HUES64 (cell line): ENCODE data around the gene IL10.
"Not testable (repeated sequence)": the region's sequence is repeated elsewhere in the genome, so short reads cannot be mapped to it uniquely, and the experiment has no call there.

Experiments
- H3K27ac ChIP-seq: 2 replicates; pipeline ENCODE4 v1.7.0; 2013; ENCODE audit warnings: low read depth, low read length, inconsistent platforms
- H3K27me3 ChIP-seq: 2 replicates; pipeline ENCODE4 v1.6.1; 2013; ENCODE audit warnings: mild to moderate bottlenecking, low read length; ENCODE audit not compliant: insufficient read depth
- H3K36me3 ChIP-seq: 2 replicates; pipeline ENCODE4 v1.6.1; 2013; ENCODE audit warnings: mild to moderate bottlenecking, low read length; ENCODE audit not compliant: insufficient read depth
- H3K4me1 ChIP-seq: 2 replicates; pipeline ENCODE4 v1.6.1; 2013; ENCODE audit warnings: mild to moderate bottlenecking, low read length, moderate library complexity; ENCODE audit not compliant: insufficient read depth
- H3K4me3 ChIP-seq: 2 replicates; pipeline ENCODE4 v1.5.1; 2013; ENCODE audit warnings: mild to moderate bottlenecking, low read length, moderate library complexity
- H3K9ac ChIP-seq: 2 replicates; pipeline ENCODE4 v1.6.1; 2013; ENCODE audit warnings: mild to moderate bottlenecking, low read depth, low read length
- H3K9me3 ChIP-seq: 2 replicates; pipeline ENCODE4 v1.6.1; 2013; ENCODE audit warnings: low read depth, low read length; ENCODE audit not compliant: insufficient read depth
- whole genome bisulfite sequencing: fragments of 150-250, 120-280 bp; methylation state at CpG from one replicate; pipeline ENCODE4 v1.1.7; 2013; ENCODE audit warnings: missing lambda C conversion rate; 5-methylcytosine and 5-hydroxymethylcytosine counted together

The IL10 gene

DNA sequence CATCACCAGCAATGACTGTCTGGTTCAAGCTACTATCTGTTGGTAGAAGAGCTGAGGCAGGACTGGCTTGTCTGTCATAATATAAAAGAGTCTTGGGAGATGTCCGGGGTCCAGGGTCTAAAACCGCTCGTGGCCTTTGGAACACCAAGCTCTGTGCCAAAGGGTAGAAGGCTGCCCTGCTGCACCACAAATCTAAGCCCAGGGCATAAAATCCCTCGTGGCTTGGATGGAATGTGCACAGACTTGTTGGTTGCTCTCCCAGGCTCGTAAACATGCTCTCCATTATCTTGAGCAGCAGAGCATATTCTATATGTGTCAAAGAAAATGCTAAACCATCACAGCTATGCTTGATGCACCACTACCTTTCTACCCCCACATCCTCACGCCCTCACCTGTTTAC is 6.6 kb upstream of the IL10 start:
- WGBS, result 91% methylated on average over 6 of the region's 6 CpGs
- H3K27me3 ChIP-seq, H3K4me1 ChIP-seq: not testable (repeated sequence)

DNA sequence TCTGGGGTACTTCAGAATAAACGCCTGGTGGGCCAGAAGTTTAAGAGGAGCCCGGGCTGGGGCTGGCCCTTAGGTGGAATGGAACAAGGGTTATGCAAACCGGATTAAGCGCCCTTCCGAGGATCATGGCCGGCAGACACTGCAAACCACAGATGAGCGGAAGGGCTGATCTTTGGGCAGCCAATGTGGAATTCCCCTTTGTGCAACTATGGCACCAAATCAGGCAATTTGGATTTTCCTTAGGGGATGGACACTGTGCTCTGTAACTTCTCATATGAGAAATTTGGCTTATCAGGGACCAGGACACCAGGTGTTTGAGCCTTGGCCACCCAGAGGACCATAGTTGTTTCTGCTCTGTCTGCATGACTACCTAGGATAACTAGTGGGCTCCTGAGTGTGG is 5.7 kb upstream of the IL10 start:
- Histone ChIP-seq H3K36me3 (no peaks in the 10 kb centered on the region), H3K4me3 (no peak overlapping the region), H3K27me3 (no peaks in the 10 kb centered on the region), H3K27ac (no peak overlapping the region), H3K4me1 (no peaks in the 10 kb centered on the region), H3K9ac (no peak overlapping the region), H3K9me3 (no peaks in the 10 kb centered on the region)
- 79% methylated on average over 7 of the region's 7 CpGs for WGBS

More for the DNA sequence above, 6.6 kb upstream of the IL10 start:
- not testable (repeated sequence) for H3K27ac ChIP-seq, H3K9ac ChIP-seq, H3K9me3 ChIP-seq, H3K4me3 ChIP-seq, H3K36me3 ChIP-seq

GRCh38 chr1:206776229-206776628 is 3.9 kb upstream of the IL10 start:
- no peaks in the 10 kb centered on the region for H3K9me3 ChIP-seq
- no peaks in the 10 kb centered on the region for H3K36me3 ChIP-seq
- H3K4me3 ChIP-seq, result no peak overlapping the region
- no peak overlapping the region for H3K27ac ChIP-seq
- H3K4me1 ChIP-seq, result 0 out of 2 replicates have a peak, but pooled peaks cover 1% of the 10 kb centered on the region
- H3K9ac ChIP-seq, result no peak overlapping the region
- H3K27me3 ChIP-seq, result no peaks in the 10 kb centered on the region
- 89% methylated on average over 2 of the region's 4 CpGs for WGBS

DNA sequence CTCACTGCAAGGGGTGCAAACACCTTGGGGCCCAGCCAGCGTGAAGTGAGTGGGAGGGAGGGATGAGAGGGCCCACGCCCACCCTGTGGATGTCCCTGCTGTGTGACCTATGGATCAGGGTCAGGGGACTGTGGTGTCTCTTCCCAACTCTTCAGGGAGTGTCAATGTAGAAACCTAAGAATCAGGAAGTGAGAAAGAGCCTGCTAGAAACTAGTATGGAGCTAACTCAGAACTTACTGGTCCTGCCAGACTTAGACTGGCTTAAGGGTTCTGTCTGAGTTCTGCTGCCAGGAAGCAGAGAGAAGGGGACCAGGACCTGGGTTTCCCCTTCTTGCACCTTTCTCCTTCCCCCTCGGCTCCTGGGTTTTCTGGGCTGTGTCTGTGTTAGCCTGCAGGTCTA is 1.8 kb upstream of the IL10 start:
- Histone ChIP-seq H3K4me1 (peaks cover 14% of the 10 kb centered on the region; the same call in 1 of the 2 replicates), H3K27ac (no peak overlapping the region), H3K9ac (no peak overlapping the region), H3K4me3 (no peak overlapping the region), H3K27me3 (no peaks in the 10 kb centered on the region), H3K9me3 (no peaks in the 10 kb centered on the region), H3K36me3 (no peaks in the 10 kb centered on the region)
- 88% methylated on average over 3 of the region's 3 CpGs for WGBS

DNA sequence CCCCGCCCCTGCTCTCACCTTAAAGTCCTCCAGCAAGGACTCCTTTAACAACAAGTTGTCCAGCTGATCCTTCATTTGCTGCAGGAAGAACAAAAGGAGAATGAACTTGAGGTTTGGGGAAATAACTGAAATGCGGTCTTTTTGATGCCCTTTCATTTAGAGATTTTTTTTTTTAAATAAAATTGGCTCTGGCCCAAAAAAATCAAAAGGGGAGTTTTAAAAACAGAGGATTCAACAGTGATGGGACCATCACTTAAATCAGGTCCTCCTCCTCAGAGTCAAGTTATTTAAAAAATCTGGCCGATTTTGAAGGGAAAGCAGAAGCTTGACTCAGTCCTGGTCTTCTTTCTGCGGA is 979 bp downstream of the IL10 start:
- Histone ChIP-seq H3K27ac (no peak overlapping the region), H3K9me3 (no peaks in the 10 kb centered on the region), H3K4me1 (peaks cover 14% of the 10 kb centered on the region; the same call in 1 of the 2 replicates), H3K27me3 (no peaks in the 10 kb centered on the region), H3K4me3 (no peak overlapping the region), H3K36me3 (no peaks in the 10 kb centered on the region), H3K9ac (no peak overlapping the region)
- 83% methylated on average over 4 of the region's 4 CpGs for WGBS

DNA sequence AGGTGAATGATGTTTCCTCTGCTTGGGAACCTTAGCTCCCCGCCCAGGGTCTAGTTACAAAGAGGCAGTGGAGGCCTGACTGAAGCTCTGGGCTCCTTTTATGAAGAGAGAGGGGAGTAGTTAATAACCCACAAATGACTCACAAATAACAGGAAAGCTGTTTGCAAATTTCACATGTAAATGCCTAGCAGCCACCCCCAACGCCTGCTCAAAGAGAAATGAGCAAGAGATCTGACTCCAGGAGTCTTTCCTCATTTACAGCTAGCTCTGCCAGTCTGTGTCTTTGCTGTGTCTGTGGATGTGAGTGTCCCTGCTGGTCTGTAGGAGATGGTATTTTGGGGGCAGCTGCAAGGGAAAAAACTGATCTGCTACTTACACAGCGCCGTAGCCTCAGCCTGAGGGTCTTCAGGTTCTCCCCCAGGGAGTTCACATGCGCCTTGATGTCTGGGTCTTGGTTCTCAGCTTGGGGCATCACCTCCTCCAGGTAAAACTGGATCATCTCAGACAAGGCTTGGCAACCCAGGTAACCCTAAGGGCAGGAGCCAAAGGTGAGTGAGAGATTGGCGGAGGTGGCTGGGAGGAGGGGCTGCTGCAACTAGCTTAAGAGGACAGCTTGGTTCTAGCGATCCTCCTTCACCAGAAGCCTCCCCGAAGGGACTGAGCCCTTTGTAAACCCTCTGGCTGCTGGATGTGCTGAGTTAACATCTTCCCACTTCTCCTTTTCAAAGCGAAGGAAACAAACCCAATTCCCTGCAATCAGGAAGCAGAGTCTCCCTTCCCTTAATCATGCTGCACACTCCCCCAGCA is 1.6 kb downstream of the IL10 start, which contains the start of gene IL19:
Gene IL19 (plus strand): TSS at position 243 of the 807 bp plus-strand sequence. CDS start 65,890 bp downstream, outside the sequence.
- no peaks in the 10 kb centered on the region for H3K9me3 ChIP-seq
- peaks cover 16% of the 10 kb centered on the region; the same call in 1 of the 2 replicates for H3K4me1 ChIP-seq
- no peak within 1 kb of the TSS for H3K27ac ChIP-seq
- no peaks in the 10 kb centered on the region for H3K36me3 ChIP-seq
- H3K27me3 ChIP-seq, result no peaks in the 10 kb centered on the region
- 57% methylated on average over 9 of the region's 9 CpGs for WGBS
- no peak within 1 kb of the TSS for H3K4me3 ChIP-seq
- H3K9ac ChIP-seq, result no peak within 1 kb of the TSS

DNA sequence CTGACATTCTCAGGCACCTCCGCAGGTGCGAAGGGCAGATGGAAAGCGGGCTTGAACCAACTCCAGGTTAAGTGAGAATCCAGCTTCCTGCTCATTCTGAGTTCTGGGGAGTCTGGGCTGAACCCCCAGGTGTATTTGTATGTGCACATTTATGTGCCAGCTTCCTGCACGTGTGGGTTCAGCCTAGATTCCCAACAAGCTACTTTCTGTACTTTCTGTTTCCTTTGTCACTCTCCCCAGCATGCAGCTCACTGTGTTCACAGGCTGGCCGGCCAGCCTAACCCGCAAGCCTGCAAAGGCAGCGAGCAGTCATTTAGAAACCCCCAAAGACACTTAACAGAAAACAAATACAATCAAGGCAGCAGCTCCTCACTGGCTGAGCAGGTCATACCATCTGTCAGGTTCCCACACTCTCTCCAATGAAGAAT is 3.0 kb downstream of the IL10 start:
- Histone ChIP-seq H3K27ac (no peak overlapping the region), H3K4me1 (peaks cover 16% of the 10 kb centered on the region; the same call in 1 of the 2 replicates), H3K27me3 (no peaks in the 10 kb centered on the region), H3K36me3 (no peaks in the 10 kb centered on the region), H3K9me3 (no peaks in the 10 kb centered on the region), H3K9ac (no peak overlapping the region), H3K4me3 (no peak overlapping the region)
- 90% methylated on average over 7 of the region's 7 CpGs for WGBS

DNA sequence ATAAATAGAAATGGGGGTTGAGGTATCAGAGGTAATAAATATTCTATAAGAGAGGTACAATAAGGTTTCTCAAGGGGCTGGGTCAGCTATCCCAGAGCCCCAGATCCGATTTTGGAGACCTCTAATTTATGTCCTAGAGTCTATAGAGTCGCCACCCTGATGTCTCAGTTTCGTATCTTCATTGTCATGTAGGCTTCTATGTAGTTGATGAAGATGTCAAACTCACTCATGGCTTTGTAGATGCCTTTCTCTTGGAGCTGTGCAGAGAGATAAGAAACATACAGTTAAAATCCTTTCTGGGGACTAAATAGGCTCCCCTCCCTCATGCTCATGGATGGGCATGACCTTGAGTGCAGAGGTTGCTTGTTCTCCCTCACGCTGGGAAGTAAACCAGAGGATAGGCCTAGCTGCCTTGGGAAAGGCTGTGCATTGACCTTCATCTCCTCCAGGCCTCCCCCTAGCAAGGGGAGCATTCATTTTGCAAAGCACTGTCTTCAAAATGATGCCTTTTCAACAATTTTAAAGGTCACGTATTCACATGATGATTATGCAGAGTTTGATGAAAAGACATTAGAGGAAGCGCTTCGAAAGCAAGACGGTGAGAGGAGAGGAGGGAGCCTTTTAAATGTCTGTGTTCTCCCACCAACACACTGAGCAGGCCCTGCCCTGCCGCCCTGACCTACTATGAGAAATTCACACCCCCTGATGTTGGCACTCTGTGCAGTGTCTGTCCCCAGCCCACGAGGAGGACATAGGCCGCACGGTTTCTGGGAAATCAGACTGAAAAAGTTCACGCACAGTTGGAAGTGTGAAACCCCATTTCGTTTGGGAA is 3.6 kb downstream of the IL10 start:
- Histone ChIP-seq H3K4me3 (no peak overlapping the region), H3K27ac (no peak overlapping the region), H3K36me3 (no peaks in the 10 kb centered on the region), H3K4me1 (peaks cover 16% of the 10 kb centered on the region; the same call in 1 of the 2 replicates), H3K9me3 (no peaks in the 10 kb centered on the region), H3K9ac (no peak overlapping the region), H3K27me3 (no peaks in the 10 kb centered on the region)
- 83% methylated on average over 14 of the region's 14 CpGs for WGBS

DNA sequence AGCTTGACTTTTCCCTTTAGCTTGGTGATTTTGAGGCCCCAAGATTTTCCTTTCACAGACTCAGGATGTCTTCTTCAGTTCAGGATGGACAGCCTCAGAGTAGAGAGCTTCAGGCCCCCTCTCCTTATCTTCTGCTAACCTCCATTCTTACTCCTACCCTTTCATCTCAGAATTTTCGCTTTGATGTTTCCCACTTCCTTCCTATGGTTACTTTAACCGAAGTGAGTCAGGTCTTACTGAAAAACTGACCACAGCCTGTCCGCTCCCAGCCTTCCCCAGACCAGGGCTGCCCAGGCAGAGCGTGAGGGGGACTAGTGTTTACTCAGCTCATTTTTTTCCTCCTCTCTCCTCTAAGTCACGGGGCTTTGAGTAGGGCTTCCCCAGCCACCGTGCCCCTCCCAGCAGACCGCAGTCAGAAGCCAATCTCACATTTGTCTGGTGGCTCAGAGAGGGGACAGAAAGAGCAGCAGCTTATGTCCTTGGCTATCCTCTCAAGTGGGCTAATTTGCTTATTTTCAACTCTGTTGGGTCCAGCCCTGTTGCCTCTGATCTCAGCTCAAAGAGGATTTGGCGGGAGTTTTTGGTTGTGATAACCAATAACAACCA is 5.9 kb downstream of the IL10 start:
- H3K27ac ChIP-seq, result no peak overlapping the region
- no peak overlapping the region for H3K9ac ChIP-seq
- H3K27me3 ChIP-seq, result no peaks in the 10 kb centered on the region

GRCh38 chr1:206765771-206766170 is 6.5 kb downstream of the IL10 start:
- H3K27ac ChIP-seq, result not testable (repeated sequence)

More for the DNA sequence above, 5.9 kb downstream of the IL10 start:
- no peaks in the 10 kb centered on the region for H3K9me3 ChIP-seq
- 64% methylated on average over 8 of the region's 8 CpGs for WGBS
- H3K4me3 ChIP-seq, result no peak overlapping the region
- H3K36me3 ChIP-seq, result no peaks in the 10 kb centered on the region
- peaks cover 16% of the 10 kb centered on the region; the same call in 1 of the 2 replicates for H3K4me1 ChIP-seq

More at GRCh38 chr1:206765771-206766170, 6.5 kb downstream of the IL10 start:
- not testable (repeated sequence) for H3K9ac ChIP-seq, H3K36me3 ChIP-seq, H3K27me3 ChIP-seq, H3K4me3 ChIP-seq, H3K9me3 ChIP-seq
- H3K4me1 ChIP-seq, result peaks cover 11% of the 10 kb centered on the region; the same call in 1 of the 2 replicates
- 97% methylated on average over 1 of the region's 1 CpG for WGBS
